HEK293 (cell line): ENCODE data around the gene VCL.
A peak's percentile ranks its signal among the peaks of the same experiment; 100 is the strongest.
"Not testable (repeated sequence)": the region's sequence is repeated elsewhere in the genome, so short reads cannot be mapped to it uniquely, and the experiment has no call there.

Experiments used
- CTCF ChIA-PET: fragments of 350-600 bp; formaldehyde crosslinking; extraction: SDS; loops from one replicate; lab custom pipeline; 2021; ENCODE audit warnings: antibody characterized with exemption; lab: Yijun Ruan, JAX
- POLR2A ChIA-PET: fragments of 300-600 bp; formaldehyde crosslinking; extraction: SDS; loops from one replicate; lab custom pipeline; 2020; ENCODE audit warnings: antibody characterized with exemption, inconsistent platforms; lab: Yijun Ruan, JAX
- H3K27ac ChIP-seq: fragments of 200-500 bp; sonication (Bioruptor generic); 2 replicates; pipeline ENCODE4 v1.5.1; 2014; ENCODE audit warnings: low read depth, low read length, control low read depth, inconsistent platforms; ENCODE audit errors: extremely low read depth
- H3K36me3 ChIP-seq, 2 experiments: fragments of 200-500 bp in 1 of 2; sonication (Bioruptor generic) in 1 of 2; 1 replicate in 1 of 2; 2 replicates in 1 of 2; pipeline ENCODE4 v1.5.1; 2014 to 2017; ENCODE audit warnings: inconsistent platforms in 2 of 2, low read length in 2 of 2; ENCODE audit not compliant: control insufficient read depth in 2 of 2, insufficient read depth in 1 of 2
- H3K4me1 ChIP-seq: fragments of 200-500 bp; sonication (Bioruptor generic); 2 replicates; pipeline ENCODE4 v1.5.1; 2014; ENCODE audit warnings: mild to moderate bottlenecking, low read length, inconsistent platforms; ENCODE audit not compliant: control insufficient read depth, insufficient read depth
- H3K4me3 ChIP-seq: 2 replicates; pipeline ENCODE4 v1.5.1; 2011; ENCODE audit warnings: low read depth, mild to moderate bottlenecking, control low read depth, low read length, moderate library complexity
- H3K9me3 ChIP-seq: fragments of 200-500 bp; sonication (Bioruptor generic); 2 replicates; pipeline ENCODE4 v1.5.1; 2014; ENCODE audit warnings: low read depth, low read length, inconsistent platforms; ENCODE audit not compliant: control insufficient read depth, insufficient read depth
- BCL6B ChIP-seq: fragments of 450-650 bp; formaldehyde crosslinking; IDR thresholded peaks from 2 replicates; pipeline ENCODE4 v1.5.1; 2017; ENCODE audit warnings: missing biosample characterization, missing genetic modification characterization
- GLIS1 ChIP-seq: fragments of 450-650 bp; formaldehyde crosslinking; IDR thresholded peaks from 2 replicates; pipeline ENCODE4 v1.5.1; 2016; ENCODE audit warnings: missing biosample characterization, missing genetic modification characterization
- HOXC10 ChIP-seq: sonication (generic); formaldehyde crosslinking; IDR thresholded peaks from 2 replicates; pipeline ENCODE4 v1.8.1; 2023; ENCODE audit warnings: mild to moderate bottlenecking, missing genetic modification reagents
- OSR2 ChIP-seq: fragments of 450-650 bp; formaldehyde crosslinking; IDR thresholded peaks from 2 replicates; pipeline ENCODE4 v1.5.1; 2016; ENCODE audit warnings: missing biosample characterization, missing genetic modification characterization
- PRDM10 ChIP-seq: fragments of 450-650 bp; formaldehyde crosslinking; IDR thresholded peaks from 2 replicates; pipeline ENCODE4 v1.5.1; 2016; ENCODE audit warnings: missing biosample characterization, missing genetic modification characterization
- ZBTB44 ChIP-seq: fragments of 450-650 bp; IDR thresholded peaks from 2 replicates; pipeline ENCODE4 v1.5.1; 2018; ENCODE audit warnings: missing biosample characterization, mild to moderate bottlenecking, missing genetic modification characterization
- ZFP69B ChIP-seq: fragments of 450-650 bp; formaldehyde crosslinking; IDR thresholded peaks from 2 replicates; pipeline ENCODE4 v1.5.1; 2016; ENCODE audit warnings: missing biosample characterization, missing genetic modification characterization
- ZNF146 ChIP-seq: fragments of 450-650 bp; formaldehyde crosslinking; IDR thresholded peaks from 2 replicates; pipeline ENCODE4 v1.5.1; 2016; ENCODE audit warnings: missing biosample characterization, missing genetic modification characterization
- ZNF184 ChIP-seq: fragments of 450-650 bp; IDR thresholded peaks from 2 replicates; pipeline ENCODE4 v1.5.1; 2018; ENCODE audit warnings: missing biosample characterization, mild to moderate bottlenecking, missing genetic modification characterization
- ZNF266 ChIP-seq: fragments of 450-650 bp; formaldehyde crosslinking; IDR thresholded peaks from 2 replicates; pipeline ENCODE4 v1.5.1; 2016; ENCODE audit warnings: missing biosample characterization, missing genetic modification characterization, low read depth
- ZNF362 ChIP-seq: fragments of 450-650 bp; formaldehyde crosslinking; IDR thresholded peaks from 2 replicates; pipeline ENCODE4 v1.5.1; 2016; ENCODE audit warnings: missing biosample characterization, missing genetic modification characterization
- ZNF37A ChIP-seq: fragments of 450-650 bp; IDR thresholded peaks from 2 replicates; pipeline ENCODE4 v1.5.1; 2018; ENCODE audit warnings: missing biosample characterization, missing genetic modification characterization
- ZNF571 ChIP-seq: fragments of 450-650 bp; formaldehyde crosslinking; IDR thresholded peaks from 2 replicates; pipeline ENCODE4 v1.5.0; 2017; ENCODE audit warnings: missing biosample characterization, missing genetic modification characterization
- ZNF580 ChIP-seq: fragments of 450-650 bp; formaldehyde crosslinking; IDR thresholded peaks from 2 replicates; pipeline ENCODE4 v1.5.1; 2016; ENCODE audit warnings: missing biosample characterization, missing genetic modification characterization
- ZNF600 ChIP-seq: fragments of 450-650 bp; formaldehyde crosslinking; IDR thresholded peaks from 2 replicates; pipeline ENCODE4 v1.5.1; 2016; ENCODE audit warnings: missing biosample characterization, missing genetic modification characterization
- ZNF624 ChIP-seq: fragments of 450-650 bp; formaldehyde crosslinking; IDR thresholded peaks from 2 replicates; pipeline ENCODE4 v1.5.1; 2017; ENCODE audit warnings: missing biosample characterization, missing genetic modification characterization
- ZNF664 ChIP-seq: fragments of 450-650 bp; formaldehyde crosslinking; IDR thresholded peaks from 2 replicates; pipeline ENCODE4 v1.5.1; 2016; ENCODE audit warnings: missing biosample characterization, missing genetic modification characterization
- ZNF704 ChIP-seq: fragments of 450-650 bp; formaldehyde crosslinking; IDR thresholded peaks from 2 replicates; pipeline ENCODE4 v1.5.1; 2016; ENCODE audit warnings: missing biosample characterization, missing genetic modification characterization

The VCL gene

GRCh38 chr10:74027702-74028101 is 29.8 kb downstream of the VCL start:
- TF ChIP-seq ZNF362 (tag by site-specific recombination) (peak; percentile 23; the same call in 1 of the 2 replicates), HOXC10 (no peak), ZNF266 (no peak), ZNF704 (tag by site-specific recombination) (no peak)
- POLR2A ChIA-PET, result interaction anchor here (0.7 kb wide), 1 partner anchor 30 kb away, joined by 4 read pairs; the partner anchor contains the start of gene VCL
- H3K4me1 ChIP-seq, result peaks cover 14% of the 10 kb centered on the region
- no peak overlapping the region for H3K27ac ChIP-seq
- CTCF ChIA-PET, result interaction anchor here (0.5 to 2.1 kb wide), 6 partner anchors 21 to 216 kb away, joined by 3 to 11 read pairs (median 4); no protein-coding TSS in a partner anchor
- no peak overlapping the region for H3K4me3 ChIP-seq
- no peaks in the 10 kb centered on the region for H3K9me3 ChIP-seq
- H3K36me3 ChIP-seq, result no peaks in the 10 kb centered on the region

GRCh38 chr10:74029943-74030342 is 32.0 kb downstream of the VCL start:
- peak; percentile 13; the same call in 1 of the 2 replicates for TF ChIP-seq OSR2 (tag by site-specific recombination)
- TF ChIP-seq ZNF664 (tag by site-specific recombination), result 0 out of 2 replicates have a peak, but pooled peaks have one; percentile 1
- TF ChIP-seq ZNF571 (tag by site-specific recombination), result no peak
- no peaks in the 10 kb centered on the region for H3K9me3 ChIP-seq
- H3K27ac ChIP-seq, result no peak overlapping the region
- ChIA-PET CTCF (no interaction called here), POLR2A (no interaction called here)
- H3K4me3 ChIP-seq, result no peak overlapping the region
- H3K4me1 ChIP-seq, result peaks cover 21% of the 10 kb centered on the region
- no peaks in the 10 kb centered on the region for H3K36me3 ChIP-seq

GRCh38 chr10:74032208-74032607 is 34.3 kb downstream of the VCL start:
- peaks cover 12% of the 10 kb centered on the region for H3K4me1 ChIP-seq
- not testable (repeated sequence) for H3K27ac ChIP-seq, H3K9me3 ChIP-seq, H3K36me3 ChIP-seq, H3K4me3 ChIP-seq
- peak; percentile 24; the same call in 1 of the 2 replicates for TF ChIP-seq ZNF146 (tag by site-specific recombination)
- 0 out of 2 replicates have a peak, but pooled peaks have one; percentile 25 for TF ChIP-seq BCL6B (tag by site-specific recombination)
- TF ChIP-seq ZNF580 (tag by site-specific recombination), result 0 out of 2 replicates have a peak, but pooled peaks have one; percentile 19
- TF ChIP-seq ZBTB44, result 0 out of 2 replicates have a peak, but pooled peaks have one; percentile 27
- TF ChIP-seq ZFP69B (tag by site-specific recombination), result peak; percentile 53; the same call in 1 of the 2 replicates
- peak; percentile 16; the same call in 1 of the 2 replicates for TF ChIP-seq ZNF600 (tag by site-specific recombination)
- TF ChIP-seq GLIS1 (tag by site-specific recombination), result peak; percentile 44; the same call in 1 of the 2 replicates
- peak; percentile 56; the same call in 1 of the 2 replicates for TF ChIP-seq ZNF624 (tag by site-specific recombination)
- TF ChIP-seq ZNF184 (tag by site-specific recombination), result peak; percentile 23; the same call in 1 of the 2 replicates
- TF ChIP-seq ZNF37A (tag by site-specific recombination), result 0 out of 2 replicates have a peak, but pooled peaks have one; percentile 31
- TF ChIP-seq PRDM10 (tag by site-specific recombination), result 0 out of 2 replicates have a peak, but pooled peaks have one; percentile 26
- ChIA-PET POLR2A (interaction anchor here (0.6 to 0.7 kb wide), 5 partner anchors 11 to 802 kb away, joined by 3 to 6 read pairs (median 3); partner anchors contain the start of gene VCL), CTCF (interaction anchor here (0.6 to 1.8 kb wide), 2 partner anchors 146 to 1203 kb away, joined by 3 read pairs; partner anchors contain the start of gene COMTD1)
